GM21786 (cell line): ENCODE data around the gene ABCC1.
"Not testable (repeated sequence)": the region's sequence is repeated elsewhere in the genome, so short reads cannot be mapped to it uniquely, and the experiment has no call there.

Experiments used
- ATAC-seq: cut with Tn5 transposase; IDR thresholded peaks from one replicate; pipeline ENCODE4 v1.9.1; 2021; ENCODE audit not compliant: unreplicated experiment

Gene ABCC1

DNA sequence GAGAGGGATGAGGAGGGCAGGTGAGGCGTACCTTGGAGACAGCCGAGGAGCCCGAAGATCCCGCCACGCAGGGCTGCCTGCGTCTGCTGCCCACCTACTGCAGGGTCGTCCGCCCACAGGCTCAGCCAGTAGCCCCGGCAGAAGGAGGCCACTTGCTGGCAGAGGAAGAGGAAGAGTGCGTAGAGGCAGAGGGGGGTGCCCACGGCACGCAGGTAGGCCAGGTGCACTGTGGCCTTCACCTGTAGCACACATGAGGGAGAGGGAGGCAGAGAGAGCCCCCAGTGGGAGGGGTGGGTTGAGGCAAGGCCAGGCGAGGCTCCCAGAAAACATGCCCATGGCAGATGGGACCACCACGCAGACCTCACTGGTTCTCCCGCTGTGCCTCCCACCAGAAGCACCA lies 220.2 kb downstream of the ABCC1 start:
- ATAC-seq: no peak

GRCh38 chr16:16171332-16171919 lies 222.0 kb downstream of the ABCC1 start:
- no peak for ATAC-seq

GRCh38 chr16:16172991-16173390 lies 223.6 kb downstream of the ABCC1 start:
- no peak for ATAC-seq

- ATAC-seq: no peak
Measured at GRCh38 chr16:16175296-16175695, 225.9 kb downstream of the ABCC1 start.

DNA sequence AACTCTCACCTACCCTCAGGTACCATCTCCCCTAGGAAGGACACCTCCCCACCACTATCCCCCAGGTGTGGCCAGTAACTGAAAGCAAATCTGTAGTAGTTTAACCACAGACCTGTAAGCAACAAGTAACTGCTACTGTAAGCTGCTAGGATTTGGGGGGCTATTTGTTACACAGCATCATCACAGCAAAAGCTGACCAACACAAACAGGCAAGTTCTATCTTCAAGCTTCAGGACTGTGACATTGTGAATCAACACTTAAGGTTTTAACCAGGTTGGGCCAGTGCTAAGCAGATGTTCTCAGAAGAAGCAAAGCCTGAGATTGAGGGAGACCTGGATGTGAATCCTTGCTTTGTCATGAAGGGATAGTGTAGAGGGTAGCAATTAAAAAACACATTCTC lies 226.9 kb downstream of the ABCC1 start:
- no peak for ATAC-seq

DNA sequence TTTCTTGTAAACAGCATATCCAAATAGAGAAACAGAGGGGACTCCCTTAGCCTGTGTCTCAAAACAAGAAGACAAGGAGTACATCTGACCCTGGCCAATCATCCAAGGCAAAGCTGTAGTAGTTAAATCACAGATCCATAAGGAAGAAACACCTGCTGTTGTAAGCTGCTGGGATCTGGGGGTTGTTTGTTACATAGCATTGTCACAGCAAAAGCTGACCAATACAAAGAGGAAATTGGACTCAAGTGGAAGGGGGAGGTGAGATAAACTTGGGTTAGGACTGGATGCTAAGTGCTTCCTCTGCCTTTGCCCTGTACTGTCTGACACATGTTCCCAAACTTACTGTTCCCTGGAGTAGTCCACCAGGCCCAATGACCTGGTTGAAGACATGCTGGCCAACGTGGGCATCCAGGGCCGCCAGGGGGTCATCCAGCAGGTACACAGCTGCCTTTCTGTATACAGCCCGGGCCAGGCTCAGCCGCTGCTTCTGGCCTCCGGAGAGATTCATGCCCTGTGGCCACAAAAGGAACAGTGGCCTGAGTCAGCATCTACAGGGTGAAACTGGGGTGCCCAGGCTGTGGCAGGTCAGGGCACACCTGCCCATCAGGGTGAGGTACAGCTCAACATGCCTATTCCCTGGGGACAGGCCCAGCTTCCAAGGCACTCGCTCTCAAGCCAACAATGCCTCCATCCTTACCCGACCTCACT lies 229.2 kb downstream of the ABCC1 start:
- no peak for ATAC-seq

- not testable (repeated sequence) for ATAC-seq
Measured at GRCh38 chr16:16181748-16182147, 232.3 kb downstream of the ABCC1 start.

GRCh38 chr16:16182918-16183317 lies 233.5 kb downstream of the ABCC1 start:
- ATAC-seq: no peak

- ATAC-seq: no peak
Measured at GRCh38 chr16:16183562-16183961, 234.1 kb downstream of the ABCC1 start.

GRCh38 chr16:16184594-16184993 lies 235.2 kb downstream of the ABCC1 start:
- no peak for ATAC-seq

- no peak for ATAC-seq
Measured at GRCh38 chr16:16185095-16185494, 235.7 kb downstream of the ABCC1 start.

DNA sequence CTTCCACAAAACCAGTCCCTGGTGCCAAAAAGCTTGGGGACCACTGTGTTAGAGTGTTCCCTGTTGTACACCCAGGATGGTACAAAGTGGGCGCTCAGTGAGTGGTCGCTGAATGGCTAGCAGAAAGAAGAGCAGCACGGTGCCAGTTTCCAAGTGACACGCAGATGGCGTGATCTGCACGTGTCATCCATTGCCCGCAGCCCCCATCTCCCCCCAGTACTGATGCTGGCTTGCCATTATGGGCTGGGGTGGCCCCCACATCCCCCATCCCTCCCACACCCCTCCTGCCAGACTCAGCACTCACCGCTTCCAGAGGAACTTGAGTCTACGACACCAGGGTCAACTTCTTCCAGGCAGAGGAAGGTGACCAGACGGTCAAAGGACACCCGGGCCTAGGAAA lies 237.4 kb downstream of the ABCC1 start:
- no peak for ATAC-seq

DNA sequence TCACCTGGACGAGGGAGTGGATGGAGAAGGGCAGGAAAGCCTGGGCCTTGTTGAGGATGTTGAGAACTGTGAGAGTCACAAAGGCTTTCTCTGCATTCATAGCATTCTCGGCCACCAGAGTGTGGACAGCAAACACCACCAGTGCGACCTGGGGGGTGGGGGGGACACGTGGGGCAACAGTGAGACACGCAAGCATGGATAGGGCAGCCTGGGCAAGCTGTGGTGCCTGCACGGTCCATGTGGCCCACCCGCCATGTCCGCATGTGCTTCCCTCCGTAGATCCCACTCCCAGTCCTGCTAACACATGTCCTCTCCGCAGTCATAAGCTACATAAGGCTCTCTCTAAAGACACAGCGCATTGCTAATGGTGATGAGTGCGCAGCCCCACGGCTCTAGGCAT lies 239.4 kb downstream of the ABCC1 start:
- ATAC-seq: no peak

- ATAC-seq: no peak
Measured at GRCh38 chr16:16189842-16190241, 240.4 kb downstream of the ABCC1 start.

- ATAC-seq: no peak
Measured at GRCh38 chr16:16190546-16190945, 241.1 kb downstream of the ABCC1 start.

DNA sequence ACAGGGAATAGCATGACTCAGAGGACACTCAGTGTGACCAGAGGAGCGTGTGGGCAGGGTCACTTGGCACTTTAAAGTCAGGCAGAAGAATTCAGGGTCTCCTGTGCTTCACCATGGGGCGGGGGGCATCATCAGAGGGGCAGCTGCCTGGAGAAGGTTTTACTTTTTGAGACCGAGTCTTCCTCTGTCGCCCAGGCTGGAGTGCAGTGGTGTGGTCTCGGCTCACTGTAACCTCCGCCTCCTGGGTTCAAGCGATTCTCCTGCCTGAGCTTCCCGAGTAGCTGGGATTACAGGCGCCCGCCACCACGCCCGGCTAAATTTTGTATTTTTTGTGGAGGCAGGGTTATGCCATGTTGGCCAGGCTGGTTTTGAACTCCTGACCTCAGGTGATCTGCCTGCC lies 241.6 kb downstream of the ABCC1 start:
- not testable (repeated sequence) for ATAC-seq

DNA sequence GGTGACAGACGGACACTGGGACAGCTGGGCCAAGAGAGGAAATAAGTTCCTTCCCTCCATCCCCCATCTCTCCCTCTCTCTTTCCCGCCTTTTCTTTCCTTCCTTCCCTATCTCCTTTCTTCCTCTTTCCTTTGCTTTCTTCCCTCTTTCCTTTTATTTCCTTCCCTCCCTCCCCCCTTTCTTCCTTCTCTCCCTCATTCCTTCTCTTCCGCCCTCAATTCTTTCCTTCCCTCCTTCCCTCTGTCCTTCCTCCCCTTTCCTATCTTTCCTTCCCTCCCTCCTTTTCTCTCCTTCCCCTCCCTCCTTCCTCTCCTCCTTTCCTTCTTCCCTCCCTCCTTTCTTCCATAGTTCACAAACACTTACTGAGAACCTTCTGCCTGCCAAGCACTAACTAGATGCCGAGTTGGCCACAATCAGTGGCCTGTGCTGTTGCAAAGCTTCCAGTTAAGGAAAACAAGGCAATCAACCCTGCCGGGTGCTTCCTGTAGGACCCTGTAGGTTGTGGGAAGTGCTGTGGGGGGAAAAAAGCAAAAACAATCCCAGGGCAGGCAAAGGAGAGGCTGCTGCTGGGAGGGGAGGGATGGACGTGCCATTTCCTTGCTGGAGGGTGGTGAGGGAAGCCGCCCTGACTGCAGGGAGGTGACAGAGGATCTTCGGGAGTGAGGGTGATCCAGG lies 242.2 kb downstream of the ABCC1 start:
- ATAC-seq: no peak
